ENCODE data around the gene PSORS1C1. TPM values are rescaled to one million over a fixed set of nuclear protein-coding genes. Genes with fewer than 3 reads are reported as not detected.

PSORS1C1 gene
- total RNA-seq, 1 experiment from 2014 or later: 0.48 TPM

GRCh38 chr6:31125586-31126363 is 11.2 kb downstream of the PSORS1C1 start:
- H3K27me3 Mint-ChIP-seq (ENCODE audit: low read depth): peaks cover 13% of the 10 kb centered on the region
- DNase-seq: no peak
- no peak overlapping the region for H2BK120ac ChIP-seq (ENCODE audit: low read depth, low read length, poor library complexity, severe bottlenecking)
- H2BK5ac ChIP-seq (ENCODE audit: insufficient read length, low read length): no peak overlapping the region
- no peaks in the 10 kb centered on the region for H3K79me1 ChIP-seq (ENCODE audit: insufficient read depth, low read depth, low read length, poor library complexity, severe bottlenecking)
- no peaks in the 10 kb centered on the region for H3K36me3 Mint-ChIP-seq (ENCODE audit: insufficient read depth in 1 of 3, low read depth in 3 of 3)
- H3K27ac ChIP-seq (ENCODE audit: insufficient read length, low read depth, low read length): no peak overlapping the region
- no peak overlapping the region for H3T11ph ChIP-seq (ENCODE audit: low read length)
- no peak overlapping the region for H2AFZ ChIP-seq (ENCODE audit: low read length)
- no peak overlapping the region for H3K18ac ChIP-seq (ENCODE audit: insufficient read length, low read depth, low read length)
- TF ChIP-seq, protein P1, sequence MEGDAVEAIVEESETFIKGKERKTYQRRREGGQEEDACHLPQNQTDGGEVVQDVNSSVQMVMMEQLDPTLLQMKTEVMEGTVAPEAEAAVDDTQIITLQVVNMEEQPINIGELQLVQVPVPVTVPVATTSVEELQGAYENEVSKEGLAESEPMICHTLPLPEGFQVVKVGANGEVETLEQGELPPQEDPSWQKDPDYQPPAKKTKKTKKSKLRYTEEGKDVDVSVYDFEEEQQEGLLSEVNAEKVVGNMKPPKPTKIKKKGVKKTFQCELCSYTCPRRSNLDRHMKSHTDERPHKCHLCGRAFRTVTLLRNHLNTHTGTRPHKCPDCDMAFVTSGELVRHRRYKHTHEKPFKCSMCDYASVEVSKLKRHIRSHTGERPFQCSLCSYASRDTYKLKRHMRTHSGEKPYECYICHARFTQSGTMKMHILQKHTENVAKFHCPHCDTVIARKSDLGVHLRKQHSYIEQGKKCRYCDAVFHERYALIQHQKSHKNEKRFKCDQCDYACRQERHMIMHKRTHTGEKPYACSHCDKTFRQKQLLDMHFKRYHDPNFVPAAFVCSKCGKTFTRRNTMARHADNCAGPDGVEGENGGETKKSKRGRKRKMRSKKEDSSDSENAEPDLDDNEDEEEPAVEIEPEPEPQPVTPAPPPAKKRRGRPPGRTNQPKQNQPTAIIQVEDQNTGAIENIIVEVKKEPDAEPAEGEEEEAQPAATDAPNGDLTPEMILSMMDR (conservative IDR thresholded peaks at IDR 0.05): no peak
- H3K23ac ChIP-seq (ENCODE audit: insufficient read length, low read depth, low read length): no peak overlapping the region
- no peaks in the 10 kb centered on the region for H3K79me2 ChIP-seq (ENCODE audit: insufficient read depth, low read length)
- H2BK15ac ChIP-seq (ENCODE audit: low read depth, low read length): no peak overlapping the region
- peaks cover 36 to 42% of the 10 kb centered on the region in 2 experiments for H3K4me1 Mint-ChIP-seq
- no peak overlapping the region for H4K91ac ChIP-seq (ENCODE audit: insufficient read length, low read depth, low read length)
- H3K4me3 Mint-ChIP-seq: no peak overlapping the region
- H3K14ac ChIP-seq (ENCODE audit: insufficient read depth, low read length): no peak overlapping the region
- no peak overlapping the region for H2BK20ac ChIP-seq (ENCODE audit: low read depth, low read length, poor library complexity, severe bottlenecking)
- H3K4me1 ChIP-seq (ENCODE audit: insufficient read depth, low read length): no peaks in the 10 kb centered on the region
- no peak overlapping the region for H4K5ac ChIP-seq (ENCODE audit: insufficient read length, low read depth, low read length)
- H3K27ac Mint-ChIP-seq: no peak overlapping the region
- H3K4me2 ChIP-seq (ENCODE audit: insufficient read depth, insufficient read length, low read length): no peak overlapping the region
- no peak overlapping the region for H3K56ac ChIP-seq (ENCODE audit: insufficient read length, low read depth, low read length)
- H3K9ac ChIP-seq (ENCODE audit: extremely low read depth, insufficient read length, low read length): no peak overlapping the region
- no peak overlapping the region for H2BK12ac ChIP-seq (ENCODE audit: insufficient read length, low read depth, low read length)
- WGBS (ENCODE audit: extremely low coverage, insufficient read length, low lambda C conversion rate): no CpG with 5 or more reads among the region's 12 CpGs
- H3K27me3 ChIP-seq (ENCODE audit: insufficient read depth, low read length): no peaks in the 10 kb centered on the region
- no peaks in the 10 kb centered on the region for H4K20me1 ChIP-seq (ENCODE audit: control insufficient read depth, insufficient read depth, insufficient read length)
- no peaks in the 10 kb centered on the region for H3K23me2 ChIP-seq (ENCODE audit: insufficient read length, low read depth, low read length, poor library complexity, severe bottlenecking)
- H3K9me3 Mint-ChIP-seq: no peaks in the 10 kb centered on the region; a peak in 1 of 5 replicates
- H3K9me3 ChIP-seq (ENCODE audit: control insufficient read depth, low read depth, low read length): no peaks in the 10 kb centered on the region
- no peak overlapping the region for H2AK5ac ChIP-seq (ENCODE audit: insufficient read length, low read length)
- H4K8ac ChIP-seq (replicated peaks; ENCODE audit: insufficient read length, low read depth, low read length): no peak overlapping the region
- H3K4ac ChIP-seq (ENCODE audit: low read depth, low read length): no peak overlapping the region
